Small intestine (tissue), 7 donors: ENCODE results near the gene KRTAP9-6. TPM values are rescaled to one million over a fixed set of nuclear protein-coding genes. Genes with fewer than 3 reads are reported as not detected.

Experiments
- DNase-seq, 2 donors: peaks; one replicate each; pipeline versions ENCODE4 v3.0.0 to v3.0.0-alpha.2; 2013
- FAIRE-seq: peaks from 2 replicates; lab custom pipeline; 2012; peaks lifted over from hg19 to GRCh38; lab: Jason Lieb, UNC
- H3K27ac ChIP-seq, 3 donors: one replicate each; pipeline ENCODE4 v1.5.1; 2013; ENCODE audit warnings: low read length in 2 of 3, mild to moderate bottlenecking in 2 of 3, control low read depth in 1 of 3, inconsistent platforms in 1 of 3, low read depth in 1 of 3, moderate library complexity in 1 of 3
- H3K27me3 ChIP-seq, 3 donors: one replicate each; pipeline ENCODE4 v1.6.1; 2013; ENCODE audit warnings: low read length in 3 of 3, inconsistent platforms in 1 of 3; ENCODE audit not compliant: control insufficient read depth in 3 of 3, insufficient read depth in 3 of 3
- H3K36me3 ChIP-seq, 3 donors: one replicate each; pipeline ENCODE4 v1.6.1; 2013; ENCODE audit warnings: low read length in 3 of 3, inconsistent platforms in 1 of 3, low read depth in 1 of 3, mild to moderate bottlenecking in 1 of 3, moderate library complexity in 1 of 3; ENCODE audit not compliant: control insufficient read depth in 3 of 3, insufficient read depth in 2 of 3
- H3K4me1 ChIP-seq, 3 donors: one replicate each; pipeline ENCODE4 v1.6.1; 2013; ENCODE audit warnings: low read length in 2 of 3, inconsistent platforms in 1 of 3, low read depth in 1 of 3, mild to moderate bottlenecking in 1 of 3, moderate library complexity in 1 of 3; ENCODE audit not compliant: control insufficient read depth in 3 of 3, insufficient read depth in 2 of 3
- H3K4me3 ChIP-seq, 3 donors: one replicate each; pipeline ENCODE4 v1.5.1; 2013; ENCODE audit warnings: low read length in 3 of 3, control low read depth in 1 of 3, inconsistent platforms in 1 of 3, low read depth in 1 of 3, mild to moderate bottlenecking in 1 of 3, moderate library complexity in 1 of 3
- H3K9me3 ChIP-seq, 2 donors: one replicate each; pipeline ENCODE4 v1.6.1; 2013; ENCODE audit warnings: low read depth in 1 of 2, low read length in 1 of 2; ENCODE audit not compliant: control insufficient read depth in 2 of 2, insufficient read depth in 1 of 2
- WGBS, 3 donors: extraction: QIAGEN DNeasy Blood & Tissue Kit; methylation state at CpG; one replicate each; pipeline ENCODE4 v1.1.7; 2013; 5-methylcytosine and 5-hydroxymethylcytosine counted together
- polyA plus RNA-seq, 4 donors: library from polyadenylated mRNA; stranded (reverse) in 3 of 4; unstranded in 1 of 4; fragments of 200-250 nt in 3 of 4; fragments of 120-200 nt in 1 of 4; gene quantifications; one replicate each; pipeline versions ENCODE4 v1.2.1 to v1.2.3, GENCODE V29; 2013
- donor health status: healthy with polysubstance abuse.
- donor health status: control.
- donor health status: control.
- donor health status: Bipolar disorder and iron deficiency.
- donor health status: healthy.

The KRTAP9-6 gene
- polyA plus RNA-seq, 4 donors: not detected

DNA sequence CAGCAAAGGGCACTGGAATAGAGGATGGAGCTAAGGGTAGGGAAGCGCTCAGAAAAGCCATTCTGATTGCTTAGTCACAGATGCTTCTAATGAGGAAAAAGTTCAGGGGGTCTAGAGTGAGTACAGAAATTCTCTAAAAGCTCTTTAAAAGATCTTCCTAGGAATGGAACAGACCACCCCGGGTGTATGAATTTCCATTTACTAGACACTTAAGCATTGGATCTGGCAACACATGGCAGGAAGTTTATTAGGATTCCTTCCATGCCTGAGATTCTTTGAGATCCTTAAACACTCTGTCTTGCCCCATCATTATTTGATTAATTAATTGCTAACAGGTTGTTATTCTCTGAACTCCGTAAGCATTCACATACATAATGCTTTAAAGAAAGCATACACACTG lies 18.9 kb downstream of the KRTAP9-6 start:
- Histone ChIP-seq H3K27ac (no peak overlapping the region), H3K4me1 (no peaks in the 10 kb centered on the region), H3K36me3 (no peaks in the 10 kb centered on the region), H3K9me3 (no peaks in the 10 kb centered on the region), H3K27me3 (peaks cover 0 to 2% (median 2%) of the 10 kb centered on the region in 3 donors), H3K4me3 (no peak overlapping the region)
- DNase-seq: no peak
- no peak for FAIRE-seq
- 50 to 76% (median 53%) methylated on average over 3 of the region's 3 CpGs for WGBS, 3 donors

GRCh38 chr17:41284546-41284945 lies 19.4 kb downstream of the KRTAP9-6 start:
- 30 to 37% (median 33%) methylated on average over 2 of the region's 2 CpGs for WGBS, 3 donors
- no peak for FAIRE-seq
- peaks cover 0 to 2% (median 2%) of the 10 kb centered on the region in 3 donors for H3K27me3 ChIP-seq
- no peak for DNase-seq
- no peak overlapping the region for H3K27ac ChIP-seq
- H3K4me3 ChIP-seq: no peak overlapping the region
- H3K36me3 ChIP-seq: no peaks in the 10 kb centered on the region
- no peaks in the 10 kb centered on the region for H3K9me3 ChIP-seq
- no peaks in the 10 kb centered on the region for H3K4me1 ChIP-seq

GRCh38 chr17:41287050-41287449 lies 21.9 kb downstream of the KRTAP9-6 start:
- WGBS, 3 donors: 43 to 69% (median 53%) methylated on average over 3 of the region's 3 CpGs
- DNase-seq: no peak
- no peak for FAIRE-seq

GRCh38 chr17:41294016-41294415 lies 28.8 kb downstream of the KRTAP9-6 start:
- no peak overlapping the region for H3K27ac ChIP-seq
- no peaks in the 10 kb centered on the region for H3K4me1 ChIP-seq
- FAIRE-seq (no peak), DNase-seq (no peak)
- no peaks in the 10 kb centered on the region for H3K9me3 ChIP-seq
- peaks cover 0 to 7% (median 0%) of the 10 kb centered on the region in 3 donors for H3K27me3 ChIP-seq
- no peak overlapping the region for H3K4me3 ChIP-seq
- WGBS, 3 donors: 60 to 74% (median 70%) methylated on average over 1 of the region's 1 CpG
- no peaks in the 10 kb centered on the region for H3K36me3 ChIP-seq

More at GRCh38 chr17:41287050-41287449, 21.9 kb downstream of the KRTAP9-6 start:
- H3K27me3 ChIP-seq: peaks cover 0 to 4% (median 2%) of the 10 kb centered on the region in 3 donors
- no peak overlapping the region for H3K4me3 ChIP-seq
- no peaks in the 10 kb centered on the region for H3K9me3 ChIP-seq
- no peaks in the 10 kb centered on the region for H3K36me3 ChIP-seq
- no peaks in the 10 kb centered on the region for H3K4me1 ChIP-seq
- no peak overlapping the region for H3K27ac ChIP-seq

DNA sequence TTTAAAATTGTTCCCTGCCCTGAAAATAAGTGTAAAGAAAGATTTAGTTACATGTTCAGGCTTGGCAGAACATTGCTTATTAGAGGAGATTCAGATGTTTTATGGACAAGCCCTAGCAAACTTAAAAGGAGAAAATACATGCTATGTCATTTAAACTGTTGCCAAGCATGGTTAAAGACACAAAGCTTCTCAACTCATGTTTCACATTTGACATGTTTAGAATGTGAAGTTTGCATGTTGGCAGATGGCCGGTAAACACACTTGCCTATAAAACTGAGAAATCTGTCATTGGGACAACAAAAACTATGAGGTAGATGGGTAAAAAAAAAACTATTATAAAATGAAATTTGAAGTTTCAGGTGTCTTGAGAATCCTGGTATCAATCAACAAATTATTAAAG lies 31.7 kb downstream of the KRTAP9-6 start:
- no peak for DNase-seq
- H3K4me1 ChIP-seq: no peaks in the 10 kb centered on the region
- H3K36me3 ChIP-seq: no peaks in the 10 kb centered on the region
- no peak overlapping the region for H3K27ac ChIP-seq
- no peaks in the 10 kb centered on the region for H3K9me3 ChIP-seq
- WGBS, 3 donors: 59 to 79% (median 68%) methylated on average over 1 of the region's 1 CpG
- no peak overlapping the region for H3K4me3 ChIP-seq
- FAIRE-seq: no peak
- H3K27me3 ChIP-seq: peaks cover 0 to 5% (median 4%) of the 10 kb centered on the region in 3 donors

GRCh38 chr17:41298458-41299135 lies 33.4 kb downstream of the KRTAP9-6 start:
- Histone ChIP-seq H3K4me3 (no peak overlapping the region), H3K36me3 (no peaks in the 10 kb centered on the region), H3K27me3 (peaks cover 0 to 10% (median 3%) of the 10 kb centered on the region in 3 donors), H3K9me3 (no peaks in the 10 kb centered on the region), H3K4me1 (no peaks in the 10 kb centered on the region), H3K27ac (no peak overlapping the region)
- WGBS, 3 donors: 86 to 90% (median 87%) methylated on average over 19 to 20 of the region's 20 CpGs
- no peak for FAIRE-seq
- DNase-seq: no peak

- Histone ChIP-seq H3K27ac (no peak overlapping the region), H3K36me3 (no peaks in the 10 kb centered on the region), H3K4me1 (no peaks in the 10 kb centered on the region), H3K27me3 (peaks cover 0 to 10% (median 3%) of the 10 kb centered on the region in 3 donors), H3K9me3 (no peaks in the 10 kb centered on the region), H3K4me3 (no peak overlapping the region)
- no peak for FAIRE-seq
- DNase-seq: no peak
- WGBS, 3 donors: 63 to 68% (median 65%) methylated on average over 5 of the region's 5 CpGs
Measured at GRCh38 chr17:41301204-41301790, 36.1 kb downstream of the KRTAP9-6 start.

DNA sequence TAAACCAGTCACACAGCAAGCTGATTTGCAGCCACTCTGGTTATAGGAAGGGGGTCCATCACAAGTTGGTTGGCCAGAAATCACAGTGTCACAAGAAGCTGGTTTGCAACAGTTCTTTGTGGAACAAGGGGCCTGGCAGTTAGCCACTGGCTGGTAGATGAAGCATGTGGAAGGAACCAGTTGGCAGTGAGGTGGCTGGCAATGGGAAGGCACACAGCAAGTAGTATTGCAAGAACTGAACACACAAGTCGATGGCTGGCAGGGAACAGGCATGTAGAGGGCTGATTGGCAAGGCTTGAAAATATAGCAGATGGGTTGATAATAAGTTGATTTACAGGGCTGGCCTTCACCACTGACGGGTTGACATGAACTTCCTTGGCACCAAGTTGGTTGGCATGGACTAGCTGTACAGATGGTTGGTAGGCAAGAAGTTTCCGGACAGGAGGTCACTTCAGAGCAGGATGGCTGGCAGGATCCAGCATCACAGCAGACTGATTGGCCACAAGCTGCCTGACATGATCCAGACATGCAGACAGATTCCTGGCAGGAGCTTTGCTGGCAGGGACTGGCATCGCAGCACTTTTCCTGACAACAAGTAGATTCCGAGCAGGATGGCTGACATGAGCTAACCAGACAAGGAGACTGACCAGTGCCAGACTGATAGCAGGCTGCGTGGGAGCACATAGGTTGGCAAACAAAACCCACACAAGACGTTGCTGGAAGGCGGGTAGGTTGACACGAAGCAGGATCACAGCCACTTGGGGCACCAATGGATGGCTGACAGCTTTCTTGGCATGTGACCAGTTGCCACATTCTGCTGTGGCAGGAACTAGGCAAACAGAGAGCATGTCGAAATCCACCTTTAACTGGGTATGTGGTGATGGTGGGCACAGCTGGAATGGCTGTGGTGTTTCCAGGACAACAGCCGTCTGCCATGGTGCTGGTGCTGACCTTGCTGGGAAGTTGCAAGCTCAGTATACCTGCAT lies 37.0 kb downstream of the KRTAP9-6 start, which contains the start of gene KRTAP29-1:
TSS of gene KRTAP29-1 (minus strand) at position 936 of the 986 bp plus-strand sequence. CDS start at position 936, 0 bp downstream.
- H3K27me3 ChIP-seq: peaks cover 0 to 14% (median 3%) of the 10 kb centered on the region in 3 donors
- DNase-seq (no peak), FAIRE-seq (no peak)
- no peaks in the 10 kb centered on the region for H3K9me3 ChIP-seq
- H3K27ac ChIP-seq: no peak within 1 kb of the TSS
- no peak within 1 kb of the TSS for H3K4me3 ChIP-seq
- 70 to 74% (median 70%) methylated on average over 11 of the region's 11 CpGs for WGBS, 3 donors
- H3K4me1 ChIP-seq: no peaks in the 10 kb centered on the region
- no peaks in the 10 kb centered on the region for H3K36me3 ChIP-seq
